OCI-LY7 (cell line): ENCODE results near the gene LGALS16. TPM values are rescaled to one million over a fixed set of nuclear protein-coding genes. Genes with fewer than 3 reads are reported as not detected.

Experiments used
- BruUV-seq: library from RNA; stranded (reverse); fragments of 400-500 nt; replicated peaks from 2 replicates; lab custom pipeline; 2021; lab: Mats Ljungman, UMichigan
- CTCF ChIA-PET: fragments of 300-600 bp; sonication (Branson Sonifier 250); formaldehyde crosslinking; loops from one replicate; lab custom pipeline; 2022; ENCODE audit warnings: antibody characterized with exemption; ENCODE audit not compliant: unreplicated experiment; lab: Charles Lee
- POLR2A ChIA-PET: fragments of 300-600 bp; sonication (Branson Sonifier 250); formaldehyde crosslinking; loops from one replicate; lab custom pipeline; 2022; ENCODE audit warnings: antibody characterized with exemption; lab: Charles Lee
- DNase-seq: peaks from one replicate; pipeline ENCODE4 v3.0.0-alpha.2; 2015; ENCODE audit warnings: low spot score
- H2AFZ ChIP-seq: fragments of 200-600 bp; sonication (generic), shearing (Covaris generic); 2 replicates; pipeline ENCODE4 v1.6.1; 2014; ENCODE audit warnings: mild to moderate bottlenecking, antibody characterized with exemption, low read length, moderate library complexity
- H3K27ac ChIP-seq: fragments of 200-600 bp; sonication (generic); 2 replicates; pipeline ENCODE4 v1.5.1; 2014; ENCODE audit warnings: mixed run types, low read depth, mild to moderate bottlenecking, moderate library complexity, low read length, inconsistent platforms; ENCODE audit not compliant: poor library complexity, severe bottlenecking
- H3K36me3 ChIP-seq: fragments of 200-600 bp; sonication (generic); 2 replicates; pipeline ENCODE4 v1.6.1; 2014; ENCODE audit warnings: mild to moderate bottlenecking, antibody characterized with exemption, low read length, moderate library complexity, mixed read lengths; ENCODE audit not compliant: insufficient read depth
- H3K4me1 ChIP-seq: fragments of 200-600 bp; sonication (generic); 2 replicates; pipeline ENCODE4 v1.5.1; 2014; ENCODE audit warnings: mild to moderate bottlenecking, low read length; ENCODE audit not compliant: insufficient read depth, poor library complexity, severe bottlenecking
- H3K4me2 ChIP-seq: fragments of 200-600 bp; sonication (generic); 2 replicates; pipeline ENCODE4 v1.6.1; 2014; ENCODE audit warnings: mild to moderate bottlenecking, low read length
- H3K4me3 ChIP-seq: fragments of 200-600 bp; sonication (generic); 2 replicates; pipeline ENCODE4 v1.5.1; 2014; ENCODE audit warnings: mild to moderate bottlenecking, low read depth, low read length; ENCODE audit not compliant: poor library complexity, severe bottlenecking
- H3K79me2 ChIP-seq: fragments of 200-600 bp; sonication (generic); 2 replicates; pipeline ENCODE4 v1.6.1; 2016; ENCODE audit warnings: low read depth, mild to moderate bottlenecking, low read length, moderate library complexity, mixed read lengths; ENCODE audit not compliant: insufficient read depth
- H3K9me2 ChIP-seq: fragments of 200-600 bp; sonication (generic); 2 replicates; pipeline ENCODE4 v1.6.1; 2016; ENCODE audit warnings: mild to moderate bottlenecking, low read length, mixed read lengths; ENCODE audit not compliant: insufficient read depth
- H3K9me3 ChIP-seq: fragments of 200-600 bp; sonication (generic); 2 replicates; pipeline ENCODE4 v1.6.1; 2014; ENCODE audit warnings: mild to moderate bottlenecking, mixed run types, low read length, mixed read lengths
- H4K20me1 ChIP-seq: fragments of 200-600 bp; sonication (generic); 2 replicates; pipeline ENCODE4 v1.6.1; 2014; ENCODE audit warnings: mild to moderate bottlenecking, antibody characterized with exemption, low read length, moderate library complexity, mixed read lengths; ENCODE audit not compliant: insufficient read depth
- EZH2phosphoT487 ChIP-seq: fragments of 200-600 bp; sonication (generic); IDR thresholded peaks from 2 replicates; pipeline ENCODE4 v1.6.1; 2018; ENCODE audit warnings: low read depth, borderline replicate concordance, mild to moderate bottlenecking, mixed run types, antibody characterized with exemption, low read length, moderate library complexity, mixed read lengths
- intact Hi-C: fragments of 100-400 bp; cut with micrococcal nuclease; formaldehyde crosslinking; loops from one replicate; pipeline ENCODE4 v1.10.0; 2022; ENCODE audit not compliant: unreplicated experiment
- total RNA-seq, 2 experiments: library from RNA; depleted of rRNA in 1 of 2; stranded (reverse); fragments of >200 nt in 1 of 2; shearing (Covaris generic) in 1 of 2; gene quantifications; 2 replicates each; pipeline ENCODE4 v1.2.3, GENCODE V29; 2014 to 2022
- TF ChIP-seq, protein P1 (sequence below): fragments of 200-600 bp; sonication (generic); conservative IDR thresholded peaks from 2 replicates; pipeline ENCODE4 v1.5.1; 2014; ENCODE audit warnings: mild to moderate bottlenecking, antibody characterized with exemption, low read length, moderate library complexity, mixed read lengths

LGALS16 gene
- total RNA-seq, 2 experiments from 2014 or later, result not detected

DNA sequence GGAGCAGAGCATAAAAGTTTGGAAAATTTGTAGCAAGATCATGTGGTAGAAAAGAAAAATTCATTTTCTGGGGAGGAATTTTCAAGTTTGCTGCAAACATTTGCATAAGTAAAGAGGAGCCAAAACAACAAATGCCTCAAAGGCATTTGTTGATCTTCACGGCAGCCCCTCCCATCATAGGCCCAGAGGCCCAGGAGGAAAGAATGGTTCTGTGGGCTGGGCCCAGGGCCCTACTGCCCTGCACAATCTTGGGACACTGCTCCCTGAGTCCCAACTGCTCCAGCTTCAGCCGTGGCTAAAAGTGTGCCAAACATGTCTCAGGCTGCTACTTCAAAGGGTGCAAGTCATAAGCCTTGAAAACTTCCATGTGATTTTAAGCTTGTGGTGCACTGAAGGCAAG is 42.1 kb upstream of the LGALS16 start:
- DNase-seq, result no peak
- Histone ChIP-seq H3K9me2 (no peaks in the 10 kb centered on the region), H3K4me2 (no peak overlapping the region), H2AFZ (no peak overlapping the region), H3K36me3 (no peaks in the 10 kb centered on the region), H3K79me2 (no peaks in the 10 kb centered on the region), H3K27ac (no peak overlapping the region), H3K9me3 (peaks cover 14% of the 10 kb centered on the region; the same call in 1 of the 2 replicates), H4K20me1 (no peaks in the 10 kb centered on the region), H3K4me3 (no peak overlapping the region), H3K4me1 (no peaks in the 10 kb centered on the region)
- intact Hi-C loops, result no loop called here
- ChIA-PET POLR2A (no interaction called here), CTCF (no interaction called here)
- no TSS peak for BruUV-seq
- TF ChIP-seq EZH2phosphoT487, result no peak
- TF ChIP-seq, protein P1, sequence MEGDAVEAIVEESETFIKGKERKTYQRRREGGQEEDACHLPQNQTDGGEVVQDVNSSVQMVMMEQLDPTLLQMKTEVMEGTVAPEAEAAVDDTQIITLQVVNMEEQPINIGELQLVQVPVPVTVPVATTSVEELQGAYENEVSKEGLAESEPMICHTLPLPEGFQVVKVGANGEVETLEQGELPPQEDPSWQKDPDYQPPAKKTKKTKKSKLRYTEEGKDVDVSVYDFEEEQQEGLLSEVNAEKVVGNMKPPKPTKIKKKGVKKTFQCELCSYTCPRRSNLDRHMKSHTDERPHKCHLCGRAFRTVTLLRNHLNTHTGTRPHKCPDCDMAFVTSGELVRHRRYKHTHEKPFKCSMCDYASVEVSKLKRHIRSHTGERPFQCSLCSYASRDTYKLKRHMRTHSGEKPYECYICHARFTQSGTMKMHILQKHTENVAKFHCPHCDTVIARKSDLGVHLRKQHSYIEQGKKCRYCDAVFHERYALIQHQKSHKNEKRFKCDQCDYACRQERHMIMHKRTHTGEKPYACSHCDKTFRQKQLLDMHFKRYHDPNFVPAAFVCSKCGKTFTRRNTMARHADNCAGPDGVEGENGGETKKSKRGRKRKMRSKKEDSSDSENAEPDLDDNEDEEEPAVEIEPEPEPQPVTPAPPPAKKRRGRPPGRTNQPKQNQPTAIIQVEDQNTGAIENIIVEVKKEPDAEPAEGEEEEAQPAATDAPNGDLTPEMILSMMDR, result no peak

DNA sequence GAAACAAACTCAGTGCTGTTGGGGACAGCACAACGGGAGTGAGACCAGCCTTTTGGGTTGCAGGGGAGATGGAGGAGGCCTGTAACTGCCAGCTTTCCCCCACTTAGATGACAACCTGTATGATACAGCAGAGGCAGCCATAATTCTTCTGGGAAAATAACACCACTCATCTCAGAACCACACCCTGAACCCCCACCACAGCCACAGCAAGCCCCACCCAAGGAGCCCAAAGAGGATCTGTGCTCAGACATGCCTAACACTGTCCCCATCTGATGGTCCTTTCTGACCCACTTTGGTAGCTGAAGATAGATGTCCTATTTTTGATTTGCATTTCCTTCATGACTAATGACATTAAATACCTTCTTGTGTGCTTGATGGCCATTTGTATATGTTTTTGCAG is 38.0 kb upstream of the LGALS16 start:
- CTCF ChIA-PET, result no interaction called here
- no TSS peak for BruUV-seq
- TF ChIP-seq EZH2phosphoT487, result no peak
- TF ChIP-seq, protein P1, result no peak
- Histone ChIP-seq H3K4me2 (no peak overlapping the region), H3K27ac (no peak overlapping the region), H3K36me3 (no peaks in the 10 kb centered on the region), H4K20me1 (no peaks in the 10 kb centered on the region), H3K4me3 (no peak overlapping the region), H3K9me2 (no peaks in the 10 kb centered on the region), H3K79me2 (no peaks in the 10 kb centered on the region), H3K4me1 (no peaks in the 10 kb centered on the region), H3K9me3 (peaks cover 14% of the 10 kb centered on the region; the same call in 1 of the 2 replicates), H2AFZ (no peak overlapping the region)
- intact Hi-C loops, result no loop called here
- POLR2A ChIA-PET, result no interaction called here
- no peak for DNase-seq

DNA sequence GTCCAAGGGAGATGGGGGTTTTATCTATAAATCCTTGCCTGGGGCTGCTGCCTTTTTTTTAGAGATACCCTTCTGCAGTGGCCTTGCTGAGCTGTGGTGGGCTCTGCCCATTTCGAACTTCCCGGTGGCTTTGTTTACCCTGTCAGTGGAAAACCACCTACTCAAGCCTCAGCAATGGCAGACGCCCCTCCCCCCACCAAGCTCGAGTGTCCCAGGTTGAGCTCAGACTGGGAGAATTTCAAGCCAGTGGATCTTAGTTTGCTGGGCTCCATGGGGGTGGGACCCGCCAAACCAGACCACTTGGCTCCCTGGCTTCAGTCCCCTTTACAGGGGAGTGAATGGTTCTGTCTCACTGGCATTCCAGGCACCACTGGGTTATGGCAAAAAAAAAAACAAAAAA is 31.8 kb upstream of the LGALS16 start:
- Histone ChIP-seq H3K27ac (no peak overlapping the region), H3K9me3 (no peaks in the 10 kb centered on the region), H3K4me1 (no peaks in the 10 kb centered on the region), H2AFZ (no peak overlapping the region), H4K20me1 (no peaks in the 10 kb centered on the region), H3K36me3 (no peaks in the 10 kb centered on the region), H3K4me2 (no peak overlapping the region), H3K79me2 (no peaks in the 10 kb centered on the region), H3K9me2 (no peaks in the 10 kb centered on the region), H3K4me3 (no peak overlapping the region)
- intact Hi-C loops, result no loop called here
- ChIA-PET CTCF (no interaction called here), POLR2A (no interaction called here)
- no peak for TF ChIP-seq EZH2phosphoT487
- TF ChIP-seq, protein P1, result no peak
- no TSS peak for BruUV-seq
- DNase-seq, result no peak
